Osteoblast (primary cell): ENCODE data around the gene CLSTN2. TPM values are rescaled to one million over a fixed set of nuclear protein-coding genes. Genes with fewer than 3 reads are reported as not detected.

Experiments
- DNase-seq: peaks from one replicate; pipeline ENCODE4 v3.0.0; 2011; ENCODE audit warnings: low spot score, mixed read lengths; ENCODE audit not compliant: insufficient read length; ENCODE audit errors: missing footprints
- H2AFZ ChIP-seq: 2 replicates; pipeline ENCODE4 v1.6.0; 2011; ENCODE audit warnings: mild to moderate bottlenecking, low read length
- H3K27ac ChIP-seq: 2 replicates; pipeline ENCODE4 v1.5.1; 2011; ENCODE audit warnings: mild to moderate bottlenecking, low read depth, low read length, moderate library complexity
- H3K27me3 ChIP-seq: 2 replicates; pipeline ENCODE4 v1.6.0; 2012; ENCODE audit warnings: mild to moderate bottlenecking, control low read depth, inconsistent platforms, low read length, moderate library complexity; ENCODE audit not compliant: insufficient read depth
- H3K36me3 ChIP-seq: 2 replicates; pipeline ENCODE4 v1.5.1; 2011; ENCODE audit warnings: mild to moderate bottlenecking, low read length, control low read depth, moderate library complexity; ENCODE audit not compliant: insufficient read depth
- H3K4me1 ChIP-seq: 2 replicates; pipeline ENCODE4 v1.5.1; 2011; ENCODE audit warnings: mild to moderate bottlenecking, low read length, control low read depth, moderate library complexity; ENCODE audit not compliant: insufficient read depth
- H3K4me2 ChIP-seq: 2 replicates; pipeline ENCODE4 v1.6.0; 2011; ENCODE audit warnings: mild to moderate bottlenecking, low read length; ENCODE audit not compliant: insufficient read depth
- H3K4me3 ChIP-seq: fragments of 200-600 bp; sonication (generic); 3 replicates; pipeline ENCODE4 v1.5.1; 2012; ENCODE audit warnings: mild to moderate bottlenecking, low read length, inconsistent platforms; ENCODE audit not compliant: insufficient read depth
- H3K79me2 ChIP-seq: 2 replicates; pipeline ENCODE4 v1.6.0; 2012; ENCODE audit warnings: mild to moderate bottlenecking, low read length, control low read depth, inconsistent platforms; ENCODE audit not compliant: insufficient read depth
- H3K9me3 ChIP-seq: 2 replicates; pipeline ENCODE4 v1.5.1; 2011; ENCODE audit warnings: low read depth, low read length, control low read depth
- H4K20me1 ChIP-seq: 2 replicates; pipeline ENCODE4 v1.6.0; 2012; ENCODE audit warnings: mild to moderate bottlenecking, low read length, control low read depth; ENCODE audit not compliant: insufficient read depth
- CTCF ChIP-seq: IDR thresholded peaks from 2 replicates; pipeline ENCODE4 v1.5.1; 2011; ENCODE audit warnings: mild to moderate bottlenecking, low read depth, low read length, moderate library complexity; ENCODE audit errors: extremely low read depth
- total RNA-seq: library from RNA; depleted of rRNA; stranded (reverse); fragments of >200 nt; gene quantifications from 2 replicates; pipeline ENCODE4 v1.2.3, GENCODE V29; 2012

CLSTN2 gene
- total RNA-seq, 1 donor, result under 0.01 TPM

GRCh38 chr3:140555666-140556065, 620.7 kb downstream of the CLSTN2 start:
- H2AFZ ChIP-seq, result no peak overlapping the region
- no peaks in the 10 kb centered on the region for H3K36me3 ChIP-seq
- no peaks in the 10 kb centered on the region for H3K79me2 ChIP-seq
- no peak for DNase-seq
- no peaks in the 10 kb centered on the region for H3K9me3 ChIP-seq
- TF ChIP-seq CTCF, result no peak
- peaks cover 5% of the 10 kb centered on the region for H3K27me3 ChIP-seq
- no peak overlapping the region for H3K4me2 ChIP-seq
- H3K4me1 ChIP-seq, result no peaks in the 10 kb centered on the region
- no peaks in the 10 kb centered on the region for H4K20me1 ChIP-seq
- H3K27ac ChIP-seq, result no peak overlapping the region
- H3K4me3 ChIP-seq, result no peak overlapping the region

- Histone ChIP-seq H4K20me1 (no peaks in the 10 kb centered on the region), H3K4me2 (no peak overlapping the region), H3K4me3 (no peak overlapping the region), H3K36me3 (no peaks in the 10 kb centered on the region), H3K79me2 (no peaks in the 10 kb centered on the region), H3K27me3 (peaks cover 5% of the 10 kb centered on the region), H3K4me1 (no peaks in the 10 kb centered on the region), H2AFZ (no peak overlapping the region), H3K9me3 (no peaks in the 10 kb centered on the region), H3K27ac (no peak overlapping the region)
- DNase-seq, result peak; percentile 59
- TF ChIP-seq CTCF, result no peak
These were observed 622.5 kb downstream of the CLSTN2 start for GRCh38 chr3:140557476-140557875.

DNA sequence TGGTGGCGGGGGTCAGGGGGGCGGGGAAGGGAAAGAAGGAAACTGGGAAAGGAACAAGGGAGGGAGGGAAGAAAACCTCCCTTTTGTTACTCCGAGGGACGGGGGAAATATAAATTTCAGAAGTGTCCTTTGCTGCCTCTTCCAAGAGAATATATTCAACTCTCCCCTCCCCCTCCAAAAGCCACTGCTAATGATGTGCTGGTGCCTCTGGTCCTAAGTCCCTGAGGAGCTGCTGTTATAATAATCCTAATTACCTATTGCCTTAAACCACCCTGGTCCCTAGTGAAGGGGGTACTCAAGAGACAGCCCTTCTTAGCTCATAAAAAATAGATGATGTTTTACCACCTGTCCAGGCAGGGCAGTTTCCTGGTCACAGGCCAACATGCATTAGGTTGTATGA, 624.6 kb downstream of the CLSTN2 start:
- no peaks in the 10 kb centered on the region for H3K9me3 ChIP-seq
- no peak for DNase-seq
- H2AFZ ChIP-seq, result no peak overlapping the region
- H4K20me1 ChIP-seq, result no peaks in the 10 kb centered on the region
- peaks cover 5% of the 10 kb centered on the region for H3K27me3 ChIP-seq
- no peaks in the 10 kb centered on the region for H3K79me2 ChIP-seq
- no peak overlapping the region for H3K4me2 ChIP-seq
- H3K4me3 ChIP-seq, result no peak overlapping the region
- H3K4me1 ChIP-seq, result no peaks in the 10 kb centered on the region
- H3K36me3 ChIP-seq, result no peaks in the 10 kb centered on the region
- no peak for TF ChIP-seq CTCF
- no peak overlapping the region for H3K27ac ChIP-seq

DNA sequence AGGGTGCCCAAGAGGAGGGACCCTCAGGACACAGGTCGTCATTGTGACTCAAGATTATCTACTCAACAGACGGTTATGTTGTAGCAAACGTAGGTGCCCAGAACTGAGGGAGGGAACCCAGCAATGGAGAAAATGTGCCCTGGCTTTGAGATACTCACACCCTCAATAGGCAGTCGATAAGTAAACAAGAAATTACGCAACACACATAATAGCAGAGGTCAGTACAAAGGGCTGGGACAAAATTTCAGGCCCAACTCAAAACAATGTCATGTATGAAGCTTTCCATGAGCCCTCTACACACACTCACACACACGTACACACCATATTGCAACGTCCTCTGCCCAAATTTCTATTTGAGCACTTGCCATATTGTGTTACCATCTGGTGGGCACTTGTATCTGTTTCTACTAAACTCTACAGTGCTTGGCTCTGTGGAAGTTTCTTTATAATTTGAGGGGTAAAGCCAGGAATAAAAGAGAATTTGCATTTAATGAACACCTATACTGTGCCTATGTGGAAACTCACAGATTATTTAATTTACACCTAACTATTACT, 628.3 kb downstream of the CLSTN2 start:
- Histone ChIP-seq H3K79me2 (no peaks in the 10 kb centered on the region), H3K27me3 (peaks cover 5% of the 10 kb centered on the region), H2AFZ (no peak overlapping the region), H3K4me2 (no peak overlapping the region), H3K9me3 (no peaks in the 10 kb centered on the region), H3K27ac (no peak overlapping the region), H3K36me3 (no peaks in the 10 kb centered on the region), H3K4me3 (no peak overlapping the region), H4K20me1 (no peaks in the 10 kb centered on the region), H3K4me1 (no peaks in the 10 kb centered on the region)
- DNase-seq, result no peak
- TF ChIP-seq CTCF, result no peak
